GM12878 (cell line): Measurements from ENCODE around the gene MMRN2. TPM values are rescaled to one million over a fixed set of nuclear protein-coding genes. Genes with fewer than 3 reads are reported as not detected.

Experiments
- ATAC-seq: fragments of 200-7000 bp; cut with Tn5 transposase; 3 replicates; pipeline ENCODE4 v1.9.1; 2020; ENCODE audit warnings: mild to moderate bottlenecking, moderate library complexity
- BruUV-seq: library from RNA; stranded (reverse); fragments of 400-500 nt; replicated peaks from 2 replicates; lab custom pipeline; 2021; lab: Mats Ljungman, UMichigan
- CTCF ChIA-PET: fragments of 300-600 bp; sonication (Branson Sonifier 250); formaldehyde crosslinking; extraction: SDS; loops from one replicate; lab custom pipeline; 2021; ENCODE audit warnings: inconsistent platforms; lab: Yijun Ruan, JAX
- POLR2A ChIA-PET: fragments of 350-600 bp; formaldehyde crosslinking; extraction: SDS; loops from one replicate; lab custom pipeline; 2021; ENCODE audit warnings: inconsistent platforms; lab: Charles Lee
- RAD21 ChIA-PET: fragments of 300-600 bp; sonication (Branson Sonifier 250); formaldehyde crosslinking; loops from one replicate; lab custom pipeline; 2023; ENCODE audit warnings: antibody characterized with exemption; ENCODE audit not compliant: unreplicated experiment; lab: Charles Lee
- SMC1A ChIA-PET: fragments of 300-600 bp; sonication (Branson Sonifier 250); formaldehyde crosslinking; loops from one replicate; lab custom pipeline; 2023; ENCODE audit not compliant: unreplicated experiment, uncharacterized antibody; lab: Charles Lee
- DNase-seq: peaks from one replicate; pipeline ENCODE4 v3.0.0-alpha.2; 2011; ENCODE audit warnings: low read depth, low spot score
- FAIRE-seq: peaks from 3 replicates; lab custom pipeline; 2011; peaks lifted over from hg19 to GRCh38; lab: Jason Lieb, UNC
- H2AFZ ChIP-seq: 2 replicates; pipeline ENCODE4 v1.6.0; 2011; ENCODE audit warnings: low read depth, low read length, control low read depth; ENCODE audit not compliant: control insufficient read depth
- H3K27ac ChIP-seq: 2 replicates; pipeline ENCODE4 v1.5.1; 2011; ENCODE audit warnings: control low read depth; ENCODE audit not compliant: control insufficient read depth, insufficient read depth
- H3K27me3 ChIP-seq, 2 experiments: replicated peaks in 1 of 2; 2 replicates each; pipeline versions ENCODE4 v1.6.0 to v1.6.1; 2011; ENCODE audit warnings: low read length in 1 of 2; ENCODE audit not compliant: control insufficient read depth in 2 of 2, insufficient read depth in 2 of 2
- H3K36me3 ChIP-seq, 2 experiments: 2 replicates each; pipeline ENCODE4 v1.5.1; 2011; ENCODE audit warnings: low read length in 1 of 2; ENCODE audit not compliant: control insufficient read depth in 2 of 2, insufficient read depth in 2 of 2
- H3K4me1 ChIP-seq: 2 replicates; pipeline ENCODE4 v1.6.1; 2011; ENCODE audit warnings: mild to moderate bottlenecking, low read length, moderate library complexity, mixed read lengths; ENCODE audit not compliant: control insufficient read depth, insufficient read depth
- H3K4me2 ChIP-seq: 2 replicates; pipeline ENCODE4 v1.6.0; 2011; ENCODE audit warnings: control low read depth; ENCODE audit not compliant: control insufficient read depth, insufficient read depth
- H3K4me3 ChIP-seq: fragments of 200-600 bp; sonication (generic); 2 replicates; pipeline ENCODE4 v1.5.1; 2016
- H3K79me2 ChIP-seq: 2 replicates; pipeline ENCODE4 v1.6.0; 2011; ENCODE audit warnings: low read length; ENCODE audit not compliant: control insufficient read depth, insufficient read depth
- H3K9ac ChIP-seq: 2 replicates; pipeline ENCODE4 v1.8.0; 2011; ENCODE audit warnings: low read length, control low read depth, mixed read lengths; ENCODE audit not compliant: control insufficient read depth, insufficient read depth
- H3K9me3 ChIP-seq: replicated peaks from 3 replicates; pipeline ENCODE4 v1.5.1; 2011; ENCODE audit warnings: mild to moderate bottlenecking, low read length; ENCODE audit not compliant: control insufficient read depth, insufficient read depth
- H4K20me1 ChIP-seq: 2 replicates; pipeline ENCODE4 v1.6.0; 2011; ENCODE audit not compliant: control insufficient read depth, insufficient read depth
- BACH1 ChIP-seq: fragments of 450-650 bp; IDR thresholded peaks from 2 replicates; pipeline ENCODE4 v1.6.1; 2017; ENCODE audit warnings: mild to moderate bottlenecking, borderline replicate concordance
- NFYA ChIP-seq: IDR thresholded peaks from 2 replicates; pipeline ENCODE4 v1.6.1; 2011; ENCODE audit warnings: low read depth, mild to moderate bottlenecking, low read length, improper control_type of control experiment, borderline replicate concordance
- NR2C2 ChIP-seq: IDR thresholded peaks from 2 replicates; pipeline ENCODE4 v1.6.1; 2011; ENCODE audit warnings: borderline replicate concordance, low read depth; ENCODE audit not compliant: control insufficient read depth, insufficient read length
- RAD21 ChIP-seq: IDR thresholded peaks from 2 replicates; pipeline ENCODE4 v1.6.1; 2011; ENCODE audit warnings: mild to moderate bottlenecking, low read depth, low read length, moderate library complexity; ENCODE audit not compliant: insufficient read depth
- SMARCA5 ChIP-seq: fragments of 450-650 bp; IDR thresholded peaks from 2 replicates; pipeline ENCODE4 v1.6.1; 2017; ENCODE audit warnings: mild to moderate bottlenecking
- SMC3 ChIP-seq: IDR thresholded peaks from 2 replicates; pipeline ENCODE4 v1.6.1; 2011; ENCODE audit warnings: low read length, improper control_type of control experiment, borderline replicate concordance
- SRF ChIP-seq, 2 experiments: IDR thresholded peaks; 2 replicates each; pipeline ENCODE4 v1.6.1; 2011; ENCODE audit warnings: low read depth in 2 of 2, low read length in 2 of 2, mild to moderate bottlenecking in 1 of 2, moderate library complexity in 1 of 2
- YY1 ChIP-seq: IDR thresholded peaks from 2 replicates; pipeline ENCODE4 v1.6.1; 2011; ENCODE audit warnings: low read depth, mild to moderate bottlenecking, low read length
- WGBS: methylation state at CpG from one replicate; pipeline ENCODE4 v1.1.6; 2016; ENCODE audit warnings: low lambda C conversion rate; ENCODE audit not compliant: insufficient replicate concordance, insufficient coverage; ENCODE audit errors: missing lambda C conversion rate; 5-methylcytosine and 5-hydroxymethylcytosine counted together
- in situ Hi-C: fragments of 300-500 bp; cut with MboI; formaldehyde crosslinking; loops from 9 replicates; pipeline ENCODE4 v1.14.3; 2018; ENCODE audit warnings: mixed read lengths
- intact Hi-C: fragments of 100-400 bp; cut with micrococcal nuclease; formaldehyde crosslinking; loops from one replicate; pipeline ENCODE4 v1.14.2; 2022; ENCODE audit not compliant: unreplicated experiment
- polyA plus RNA-seq, 11 experiments: library from polyadenylated mRNA; depleted of rRNA in 4 of 11; unstranded in 6 of 11; stranded (reverse) in 5 of 11; fragments of >200 nt; fragmentation: Nextera tagmentation in 4 of 11; fragmentation: Illumina TruSeq in 1 of 11; extraction: Ambion mirVana in 4 of 11; extraction: Trizol in 1 of 11; gene quantifications; 1 replicate in 1 of 11; 2 replicates in 10 of 11; pipeline versions ENCODE4 v1.2.1 to v1.2.3, GENCODE V29; 2011 to 2016; ENCODE audit warnings: inconsistent platforms in 2 of 11, missing spikeins in 2 of 11, low read depth in 1 of 11
- total RNA-seq, 4 experiments: library from RNA; depleted of rRNA in 3 of 4; stranded (reverse); fragments of >200 nt in 3 of 4; fragmentation: Illumina TruSeq in 1 of 4; extraction: Trizol in 1 of 4; gene quantifications; 2 replicates each; pipeline versions ENCODE4 v1.2.1 to v1.2.3, GENCODE V29; 2013 to 2021
- TF ChIP-seq, protein P1 (sequence below), 3 experiments: IDR thresholded peaks in 2 of 3; conservative IDR thresholded peaks in 1 of 3; 2 replicates each; pipeline ENCODE4 v1.5.1; 2011; ENCODE audit warnings: low read depth in 3 of 3, low read length in 3 of 3, mild to moderate bottlenecking in 3 of 3, control low read depth in 2 of 3, moderate library complexity in 2 of 3, inconsistent platforms in 1 of 3, mixed read lengths in 1 of 3; ENCODE audit not compliant: control insufficient read depth in 2 of 3, insufficient read depth in 1 of 3; ENCODE audit errors: extremely low read depth in 1 of 3
- TF ChIP-seq, protein P2 (sequence below): fragments of 450-650 bp; IDR thresholded peaks from 2 replicates; pipeline ENCODE4 v1.6.1; 2018; ENCODE audit warnings: mild to moderate bottlenecking, low read depth, moderate library complexity; ENCODE audit not compliant: partially characterized antibody

Gene MMRN2
- total and polyA plus RNA-seq, 10 of the 15 experiments (the other 5 are each of a cell fraction or from before 2014, with no cell fraction given): 0.09 to 1.0 (median 0.54) TPM; not detected in 3

GRCh38 chr10:86900955-86901354 is 56.5 kb downstream of the MMRN2 start:
- Histone ChIP-seq H3K4me2 (no peak overlapping the region), H4K20me1 (no peaks in the 10 kb centered on the region), H3K9me3 (no peaks in the 10 kb centered on the region; the same call in 2 of the 3 replicates), H3K4me1 (no peaks in the 10 kb centered on the region), H3K9ac (no peak overlapping the region), H3K27ac (no peak overlapping the region), H3K4me3 (no peak overlapping the region), H3K27me3 (no peaks in the 10 kb centered on the region), H3K79me2 (no peaks in the 10 kb centered on the region), H2AFZ (no peak overlapping the region), H3K36me3 (peaks cover 4 to 9% of the 10 kb centered on the region in 2 experiments; a peak in 3 of 4 replicates)
- no TSS peak for BruUV-seq
- FAIRE-seq: no peak
- in situ Hi-C loops (no loop called here), intact Hi-C loops (no loop called here)
- TF ChIP-seq SRF (IDR thresholded peaks at IDR 0.05; ENCODE audit: low read depth in 2 of 2, low read length in 2 of 2) (no peak), BACH1 (no peak), NR2C2 (peak; percentile 17)
- SMC1A ChIA-PET: interaction anchor here (0.6 to 3.9 kb wide), 12 partner anchors 9 to 256 kb away, joined by 3 to 19 read pairs (median 3); no protein-coding TSS in a partner anchor
- POLR2A ChIA-PET: interaction anchor here (0.6 kb wide), 2 partner anchors 44 to 158 kb away, joined by 3 to 5 read pairs; no protein-coding TSS in a partner anchor
- ATAC-seq: no peak
- RAD21 ChIA-PET: interaction anchor here (0.7 to 3.5 kb wide), 4 partner anchors 167 to 230 kb away, joined by 3 to 16 read pairs (median 8); no protein-coding TSS in a partner anchor
- WGBS: 94% methylated on average over 2 of the region's 2 CpGs
- DNase-seq: no peak
- CTCF ChIA-PET: interaction anchor here (1.0 to 5.9 kb wide), 12 partner anchors 8 to 259 kb away, joined by 3 to 86 read pairs (median 7); no protein-coding TSS in a partner anchor

DNA sequence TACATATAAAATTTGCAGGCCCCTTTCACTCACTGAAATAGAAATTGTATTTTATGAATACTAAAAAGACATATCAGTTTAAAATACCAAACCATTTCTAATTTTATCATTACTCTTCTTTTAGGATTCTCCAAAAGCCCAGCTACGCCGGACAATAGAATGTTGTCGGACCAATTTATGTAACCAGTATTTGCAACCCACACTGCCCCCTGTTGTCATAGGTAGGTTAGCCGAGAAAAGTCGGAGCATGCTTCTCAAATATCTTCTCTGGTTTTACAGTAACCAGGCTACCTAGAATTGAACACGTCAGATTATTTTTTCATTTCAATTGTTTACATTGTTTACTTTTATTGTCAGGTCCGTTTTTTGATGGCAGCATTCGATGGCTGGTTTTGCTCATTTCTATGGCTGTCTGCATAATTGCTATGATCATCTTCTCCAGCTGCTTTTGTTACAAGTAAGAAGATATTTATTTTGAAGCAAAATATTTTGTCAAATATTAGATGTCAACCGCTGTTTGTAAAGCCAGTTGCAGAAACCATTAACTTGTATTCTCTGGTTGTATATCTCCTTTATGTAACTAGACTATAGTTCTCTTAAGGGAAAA is 57.6 kb downstream of the MMRN2 start:
- no peak overlapping the region for H3K9ac ChIP-seq
- H3K27ac ChIP-seq: no peak overlapping the region
- FAIRE-seq (peak; percentile 83), ATAC-seq (peak; percentile 79), DNase-seq (no peak)
- WGBS: 51% methylated on average over 9 of the region's 9 CpGs
- no peaks in the 10 kb centered on the region for H3K27me3 ChIP-seq
- no peaks in the 10 kb centered on the region for H3K79me2 ChIP-seq
- POLR2A ChIA-PET: no interaction called here
- CTCF ChIA-PET: interaction anchor here (0.7 to 5.9 kb wide), 28 partner anchors 10 to 315 kb away, joined by 3 to 86 read pairs (median 4); partner anchors contain the start of gene BMPR1A
- H3K4me3 ChIP-seq: no peak overlapping the region
- H3K4me1 ChIP-seq: no peaks in the 10 kb centered on the region
- RAD21 ChIA-PET: interaction anchor here (1.2 to 3.5 kb wide), 6 partner anchors 147 to 211 kb away, joined by 3 to 16 read pairs (median 8); no protein-coding TSS in a partner anchor
- peaks cover 4 to 5% of the 10 kb centered on the region in 2 experiments; a peak in 3 of 4 replicates for H3K36me3 ChIP-seq
- no TSS peak for BruUV-seq
- no peak overlapping the region for H2AFZ ChIP-seq
- H3K4me2 ChIP-seq: no peak overlapping the region
- no peaks in the 10 kb centered on the region for H4K20me1 ChIP-seq
- intact Hi-C loops (loop anchor here (1.0 kb wide), 3 partner anchors 188 to 211 kb away; no protein-coding TSS in a partner anchor), in situ Hi-C loops (loop anchor here (5.0 kb wide), 1 partner anchor 197 kb away; no protein-coding TSS in a partner anchor)
- no peaks in the 10 kb centered on the region for H3K9me3 ChIP-seq
- SMC1A ChIA-PET: interaction anchor here (0.7 to 3.9 kb wide), 17 partner anchors 10 to 1698 kb away, joined by 3 to 19 read pairs (median 4); no protein-coding TSS in a partner anchor
- TF ChIP-seq, protein P1, sequence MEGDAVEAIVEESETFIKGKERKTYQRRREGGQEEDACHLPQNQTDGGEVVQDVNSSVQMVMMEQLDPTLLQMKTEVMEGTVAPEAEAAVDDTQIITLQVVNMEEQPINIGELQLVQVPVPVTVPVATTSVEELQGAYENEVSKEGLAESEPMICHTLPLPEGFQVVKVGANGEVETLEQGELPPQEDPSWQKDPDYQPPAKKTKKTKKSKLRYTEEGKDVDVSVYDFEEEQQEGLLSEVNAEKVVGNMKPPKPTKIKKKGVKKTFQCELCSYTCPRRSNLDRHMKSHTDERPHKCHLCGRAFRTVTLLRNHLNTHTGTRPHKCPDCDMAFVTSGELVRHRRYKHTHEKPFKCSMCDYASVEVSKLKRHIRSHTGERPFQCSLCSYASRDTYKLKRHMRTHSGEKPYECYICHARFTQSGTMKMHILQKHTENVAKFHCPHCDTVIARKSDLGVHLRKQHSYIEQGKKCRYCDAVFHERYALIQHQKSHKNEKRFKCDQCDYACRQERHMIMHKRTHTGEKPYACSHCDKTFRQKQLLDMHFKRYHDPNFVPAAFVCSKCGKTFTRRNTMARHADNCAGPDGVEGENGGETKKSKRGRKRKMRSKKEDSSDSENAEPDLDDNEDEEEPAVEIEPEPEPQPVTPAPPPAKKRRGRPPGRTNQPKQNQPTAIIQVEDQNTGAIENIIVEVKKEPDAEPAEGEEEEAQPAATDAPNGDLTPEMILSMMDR (IDR thresholded peaks at IDR 0.05 in 2 of 3, conservative IDR thresholded peaks at IDR 0.05 in 1 of 3; ENCODE audit: control insufficient read depth in 2 of 3, extremely low read depth in 1 of 3, insufficient read depth in 1 of 3, low read depth in 3 of 3, low read length in 3 of 3): peak; percentile 63 to 73 (median 63)
- no peak for TF ChIP-seq NFYA
- TF ChIP-seq, protein P2, sequence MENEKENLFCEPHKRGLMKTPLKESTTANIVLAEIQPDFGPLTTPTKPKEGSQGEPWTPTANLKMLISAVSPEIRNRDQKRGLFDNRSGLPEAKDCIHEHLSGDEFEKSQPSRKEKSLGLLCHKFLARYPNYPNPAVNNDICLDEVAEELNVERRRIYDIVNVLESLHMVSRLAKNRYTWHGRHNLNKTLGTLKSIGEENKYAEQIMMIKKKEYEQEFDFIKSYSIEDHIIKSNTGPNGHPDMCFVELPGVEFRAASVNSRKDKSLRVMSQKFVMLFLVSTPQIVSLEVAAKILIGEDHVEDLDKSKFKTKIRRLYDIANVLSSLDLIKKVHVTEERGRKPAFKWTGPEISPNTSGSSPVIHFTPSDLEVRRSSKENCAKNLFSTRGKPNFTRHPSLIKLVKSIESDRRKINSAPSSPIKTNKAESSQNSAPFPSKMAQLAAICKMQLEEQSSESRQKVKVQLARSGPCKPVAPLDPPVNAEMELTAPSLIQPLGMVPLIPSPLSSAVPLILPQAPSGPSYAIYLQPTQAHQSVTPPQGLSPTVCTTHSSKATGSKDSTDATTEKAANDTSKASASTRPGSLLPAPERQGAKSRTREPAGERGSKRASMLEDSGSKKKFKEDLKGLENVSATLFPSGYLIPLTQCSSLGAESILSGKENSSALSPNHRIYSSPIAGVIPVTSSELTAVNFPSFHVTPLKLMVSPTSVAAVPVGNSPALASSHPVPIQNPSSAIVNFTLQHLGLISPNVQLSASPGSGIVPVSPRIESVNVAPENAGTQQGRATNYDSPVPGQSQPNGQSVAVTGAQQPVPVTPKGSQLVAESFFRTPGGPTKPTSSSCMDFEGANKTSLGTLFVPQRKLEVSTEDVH: no peak
- TF ChIP-seq YY1: 0 out of 2 replicates have a peak, but pooled peaks have one; percentile 20
- TF ChIP-seq SMC3: peak; percentile 67; the same call in 1 of the 2 replicates
- peak; percentile 22; the same call in 1 of the 2 replicates for TF ChIP-seq SMARCA5
- TF ChIP-seq RAD21: peak; percentile 88
